AML-193 (cell line): ENCODE measurements around the gene GULP1.
A peak's percentile ranks its signal among the peaks of the same experiment; 100 is the strongest.

Source experiments
- DNase-seq, 2 experiments: peaks; one replicate each; lab custom pipeline; 2025; lab: John Stamatoyannopoulos, UW

GULP1 gene

GRCh38 chr2:188473306-188473705 lies 181.6 kb downstream of the GULP1 start:
- no peak for DNase-seq

GRCh38 chr2:188474316-188474715 lies 182.6 kb downstream of the GULP1 start:
- no peak for DNase-seq

GRCh38 chr2:188475945-188476344 lies 184.3 kb downstream of the GULP1 start:
- no peak for DNase-seq

GRCh38 chr2:188477564-188478103 lies 186.0 kb downstream of the GULP1 start:
- no peak for DNase-seq

GRCh38 chr2:188478724-188479123 lies 187.1 kb downstream of the GULP1 start:
- no peak for DNase-seq

GRCh38 chr2:188481474-188481873 lies 189.8 kb downstream of the GULP1 start:
- DNase-seq, result no peak

- DNase-seq, result no peak
Measured at GRCh38 chr2:188485496-188485895, 193.8 kb downstream of the GULP1 start.

GRCh38 chr2:188492751-188493150 lies 201.1 kb downstream of the GULP1 start:
- DNase-seq, result no peak

- no peak for DNase-seq
Measured at GRCh38 chr2:188494906-188495305, 203.2 kb downstream of the GULP1 start.

GRCh38 chr2:188495969-188496431 lies 204.3 kb downstream of the GULP1 start:
- DNase-seq, result no peak

- no peak for DNase-seq
Measured at GRCh38 chr2:188497726-188498125, 206.1 kb downstream of the GULP1 start.

- no peak for DNase-seq
Measured at GRCh38 chr2:188503975-188504374, 212.3 kb downstream of the GULP1 start.

- DNase-seq, result no peak
Measured at GRCh38 chr2:188506843-188507242, 215.2 kb downstream of the GULP1 start.

- no peak for DNase-seq
Measured at GRCh38 chr2:188511346-188511745, 219.7 kb downstream of the GULP1 start.

- peak; percentile 75 to 77 for DNase-seq
Measured at GRCh38 chr2:188512456-188512855, 220.8 kb downstream of the GULP1 start.

- no peak for DNase-seq
Measured at GRCh38 chr2:188515918-188516317, 224.2 kb downstream of the GULP1 start.

GRCh38 chr2:188517549-188518215 lies 226.0 kb downstream of the GULP1 start:
- DNase-seq, result no peak

GRCh38 chr2:188518381-188518780 lies 226.7 kb downstream of the GULP1 start:
- DNase-seq, result no peak

- DNase-seq, result no peak
Measured at GRCh38 chr2:188519136-188519535, 227.5 kb downstream of the GULP1 start.

GRCh38 chr2:188522517-188522916 lies 230.8 kb downstream of the GULP1 start:
- no peak for DNase-seq

- DNase-seq, result no peak
Measured at GRCh38 chr2:188523919-188524318, 232.2 kb downstream of the GULP1 start.

GRCh38 chr2:188524519-188525113 lies 232.9 kb downstream of the GULP1 start:
- peak; percentile 54 to 66 for DNase-seq

GRCh38 chr2:188526701-188527100 lies 235.0 kb downstream of the GULP1 start:
- no peak for DNase-seq

GRCh38 chr2:188527141-188527540 lies 235.5 kb downstream of the GULP1 start:
- no peak for DNase-seq
